Activated CD4-positive, alpha-beta T cell treated with anti-CD3 and anti-CD28 coated beads for 48 hours (primary cell): ENCODE results near the gene PDPR.
"Not testable (repeated sequence)": the region's sequence is repeated elsewhere in the genome, so short reads cannot be mapped to it uniquely, and the experiment has no call there.

ENCODE experiments used
- DNase-seq: peaks from one replicate; pipeline ENCODE4 v3.0.0-alpha.2; 2020

The PDPR gene

GRCh38 chr16:70166688-70167087, 52.6 kb downstream of the PDPR start:
- DNase-seq, result not testable (repeated sequence)

DNA sequence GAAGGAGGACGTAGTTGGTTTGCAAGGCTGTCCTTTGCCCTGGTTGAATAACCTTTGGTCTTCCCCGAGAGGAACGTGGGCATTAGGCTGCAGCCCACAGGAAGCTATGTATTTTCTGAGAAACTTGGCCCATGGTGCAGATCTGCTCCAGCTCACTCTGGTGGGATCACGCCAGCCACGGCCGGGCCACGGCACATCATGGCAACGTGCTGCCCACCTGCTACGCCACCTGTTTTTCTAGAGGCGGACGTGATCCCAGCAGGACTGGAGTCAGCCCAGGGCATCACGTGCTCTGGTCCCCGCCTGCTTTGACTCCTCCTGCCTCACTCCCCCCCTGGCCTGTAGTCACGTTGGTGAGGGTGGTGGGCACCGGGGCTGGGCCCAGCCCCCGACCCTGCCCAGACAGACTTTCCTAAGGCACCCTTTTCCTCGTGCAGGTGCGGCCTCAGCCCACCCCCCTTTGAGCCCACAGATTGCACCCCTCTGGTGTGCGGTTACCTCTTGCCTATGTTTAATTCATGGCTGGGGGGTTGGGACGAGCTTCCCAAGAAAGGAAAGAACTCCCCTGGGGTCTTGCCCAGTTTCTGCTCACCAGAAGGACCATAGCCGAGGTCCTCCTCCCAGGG, 59.2 kb downstream of the PDPR start, which contains the start of gene CLEC18C:
TSS of gene CLEC18C (plus strand) at position 576 of the 626 bp plus-strand sequence. CDS start 492 bp downstream, outside the sequence.
- not testable (repeated sequence) for DNase-seq

DNA sequence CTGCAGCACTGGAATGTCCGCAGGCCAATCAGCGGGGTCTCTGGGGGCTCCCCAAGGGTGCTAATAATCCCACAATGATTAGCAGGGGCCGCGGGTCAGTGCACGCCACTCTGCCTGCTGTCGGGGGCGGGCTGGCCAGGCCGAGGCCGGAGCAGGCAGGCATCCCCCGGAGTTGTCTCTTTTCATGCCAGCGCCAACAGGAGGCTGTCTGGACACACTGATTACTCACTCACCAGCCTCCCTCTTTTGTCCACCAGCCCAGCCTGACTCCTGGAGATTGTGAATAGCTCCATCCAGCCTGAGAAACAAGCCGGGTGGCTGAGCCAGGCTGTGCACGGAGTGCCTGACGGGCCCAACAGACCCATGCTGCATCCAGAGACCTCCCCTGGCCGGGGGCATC, 59.8 kb downstream of the PDPR start:
- DNase-seq, result not testable (repeated sequence)

- DNase-seq, result not testable (repeated sequence)
Observed at GRCh38 chr16:70174387-70174932, 60.3 kb downstream of the PDPR start.

DNA sequence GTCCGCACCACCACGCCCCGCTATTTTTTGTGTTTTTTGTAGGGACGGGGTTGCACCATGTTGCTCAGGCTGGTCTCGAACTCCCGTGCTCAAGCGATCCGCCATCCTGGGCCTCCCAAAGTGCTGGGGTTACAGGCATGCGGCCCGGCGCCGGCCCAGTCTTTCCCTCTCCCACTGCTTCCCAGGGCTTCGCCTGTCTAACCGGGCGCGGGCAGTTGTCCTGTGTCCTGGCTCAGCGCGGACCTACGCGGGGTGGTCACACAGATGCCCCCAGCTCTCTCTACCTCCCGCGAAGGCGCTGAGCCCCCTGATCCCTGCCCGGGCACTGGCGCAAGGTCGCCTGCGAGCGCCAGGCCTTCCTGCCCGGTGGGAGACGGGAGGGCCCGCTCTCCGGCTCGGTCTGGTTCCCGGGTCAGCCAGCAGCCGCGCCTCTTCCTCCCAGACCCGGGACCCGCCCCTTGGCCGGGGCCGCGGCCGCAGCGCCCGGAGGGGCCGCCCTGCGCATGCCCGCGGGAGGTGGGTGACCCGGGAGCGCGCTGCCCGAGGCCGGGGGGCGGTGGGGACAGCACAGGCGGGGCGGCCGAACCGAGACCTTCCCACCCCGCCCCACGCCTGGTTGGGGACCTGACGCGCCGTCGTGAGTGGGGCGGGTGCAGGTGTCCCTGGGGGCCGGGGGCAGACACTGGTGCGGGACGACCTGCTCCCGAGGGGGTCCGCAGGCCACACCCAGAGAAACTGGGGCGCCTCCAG, 73.9 kb downstream of the PDPR start:
- DNase-seq, result not testable (repeated sequence)

GRCh38 chr16:70188608-70188915, 74.4 kb downstream of the PDPR start:
- DNase-seq, result not testable (repeated sequence)

GRCh38 chr16:70190574-70190973, 76.4 kb downstream of the PDPR start:
- not testable (repeated sequence) for DNase-seq

- DNase-seq, result not testable (repeated sequence)
Observed at GRCh38 chr16:70196683-70197300, 82.7 kb downstream of the PDPR start.

- not testable (repeated sequence) for DNase-seq
Observed at GRCh38 chr16:70197611-70198010, 83.5 kb downstream of the PDPR start.

GRCh38 chr16:70198230-70198629, 84.1 kb downstream of the PDPR start:
- not testable (repeated sequence) for DNase-seq

GRCh38 chr16:70198666-70199065, 84.5 kb downstream of the PDPR start:
- not testable (repeated sequence) for DNase-seq

DNA sequence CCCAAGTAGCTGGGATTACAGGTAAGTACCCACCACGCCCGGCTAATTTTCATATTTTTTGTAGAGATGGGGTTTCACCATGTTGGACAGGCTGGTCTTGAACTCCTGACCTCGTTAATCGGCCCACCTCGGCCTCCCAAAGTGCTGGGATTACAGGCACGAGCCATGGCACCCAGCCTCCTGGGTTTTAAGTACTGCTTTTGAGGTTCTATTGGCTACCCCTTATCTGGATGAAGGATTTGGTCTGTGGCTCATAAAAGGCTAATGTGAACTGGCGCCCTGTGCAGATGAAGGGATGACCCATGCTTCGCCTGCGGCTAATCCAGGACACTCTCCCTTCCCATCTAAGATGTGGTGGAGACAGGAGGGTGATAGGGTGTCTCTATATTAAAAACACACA, 85.0 kb downstream of the PDPR start:
- DNase-seq, result not testable (repeated sequence)

- DNase-seq, result not testable (repeated sequence)
Observed at GRCh38 chr16:70200063-70200462, 85.9 kb downstream of the PDPR start.

GRCh38 chr16:70203508-70203907, 89.4 kb downstream of the PDPR start:
- not testable (repeated sequence) for DNase-seq

DNA sequence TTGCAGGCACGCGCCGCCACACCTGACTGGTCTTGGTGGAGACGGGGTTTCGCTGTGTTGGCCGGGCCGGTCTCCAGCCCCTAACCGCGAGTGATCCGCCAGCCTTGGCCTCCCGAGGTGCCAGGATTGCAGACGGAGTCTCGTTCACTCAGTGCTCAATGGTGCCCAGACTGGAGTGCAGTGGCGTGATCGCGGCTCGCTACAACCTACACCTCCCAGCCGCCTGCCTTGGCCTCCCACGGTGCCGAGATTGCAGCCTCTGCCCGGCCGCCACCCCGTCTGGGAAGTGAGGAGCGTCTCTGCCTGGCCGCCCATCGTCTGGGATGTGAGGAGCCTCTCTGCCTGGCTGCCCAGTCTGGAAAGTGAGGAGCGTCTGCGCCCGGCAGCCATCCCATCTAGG, 89.9 kb downstream of the PDPR start:
- not testable (repeated sequence) for DNase-seq

- DNase-seq, result not testable (repeated sequence)
Observed at GRCh38 chr16:70204668-70205405, 90.7 kb downstream of the PDPR start.

- DNase-seq, result not testable (repeated sequence)
Observed at GRCh38 chr16:70206382-70206781, 92.2 kb downstream of the PDPR start.
